ENCODE results near the gene MVD.

- TF ChIP-seq CTCF (IDR thresholded peaks at IDR 0.05) (no peak), ZFX (IDR thresholded peaks at IDR 0.05; ENCODE audit: borderline replicate concordance) (no peak)
These were observed 49.0 kb upstream of the MVD start for GRCh38 chr16:88711750-88712340.
